Stimulated activated CD4-positive, alpha-beta T cell treated with anti-CD3 and anti-CD28 coated beads, Interleukin-4, amount 100 ng/mL, for 24 hours (primary cell): ENCODE data around the gene RAB19.

Source experiments
- DNase-seq: peaks from one replicate; pipeline ENCODE4 v3.0.0-alpha.2; 2020

The RAB19 gene

GRCh38 chr7:140453785-140454656, 50.2 kb downstream of the RAB19 start:
- peak; percentile 4 for DNase-seq

GRCh38 chr7:140454657-140455015, 50.8 kb downstream of the RAB19 start:
- DNase-seq: no peak

GRCh38 chr7:140455743-140456142, 51.9 kb downstream of the RAB19 start:
- no peak for DNase-seq

- DNase-seq: no peak
Observed at GRCh38 chr7:140456551-140457051, 52.7 kb downstream of the RAB19 start.

- DNase-seq: no peak
Observed at GRCh38 chr7:140458201-140458600, 54.3 kb downstream of the RAB19 start.

- no peak for DNase-seq
Observed at GRCh38 chr7:140458916-140459315, 55.1 kb downstream of the RAB19 start.

- no peak for DNase-seq
Observed at GRCh38 chr7:140463111-140463510, 59.3 kb downstream of the RAB19 start.

GRCh38 chr7:140475747-140476333, 72.0 kb downstream of the RAB19 start:
- peak; percentile 57 for DNase-seq

- no peak for DNase-seq
Observed at GRCh38 chr7:140476698-140477261, 72.9 kb downstream of the RAB19 start.
